HL-60 (cell line): ENCODE measurements around the gene PHACTR3.

Source experiments
- DNase-seq, 2 experiments: peaks; one replicate each; pipeline ENCODE4 v3.0.0-alpha.2; 2010 to 2020; ENCODE audit warnings: low read depth in 1 of 2, low spot score in 1 of 2
- H3K27ac ChIP-seq: fragments of 250-450 bp; sonication (Bioruptor Pico); replicated peaks from 2 replicates; pipeline ENCODE4 v1.5.1; 2020; ENCODE audit warnings: mild to moderate bottlenecking, moderate library complexity
- H3K27me3 ChIP-seq: fragments of 250-450 bp; sonication (Bioruptor Pico); 2 replicates; pipeline ENCODE4 v1.5.1; 2021; ENCODE audit warnings: mild to moderate bottlenecking, moderate library complexity; ENCODE audit not compliant: insufficient read depth, poor library complexity, severe bottlenecking
- H3K4me3 ChIP-seq: replicated peaks from 2 replicates; pipeline ENCODE4 v1.5.1; 2011; ENCODE audit warnings: mild to moderate bottlenecking, control low read depth, low read length; ENCODE audit not compliant: insufficient read depth
- GABPA ChIP-seq: IDR thresholded peaks from 2 replicates; pipeline ENCODE4 v1.6.1; 2012; ENCODE audit warnings: low read depth
- POLR2AphosphoS5 ChIP-seq: IDR thresholded peaks from 2 replicates; pipeline ENCODE4 v1.6.1; 2012; ENCODE audit warnings: low read depth
- SPI1 ChIP-seq: IDR thresholded peaks from 2 replicates; pipeline ENCODE4 v1.6.1; 2012; ENCODE audit warnings: low read depth, mild to moderate bottlenecking, borderline replicate concordance
- TF ChIP-seq, protein P1 (sequence below): IDR thresholded peaks from one replicate; pipeline ENCODE4 v1.5.1; 2011; ENCODE audit warnings: low read length, control low read depth, inconsistent platforms; ENCODE audit not compliant: insufficient read depth
- TF ChIP-seq, protein P2 (sequence below): IDR thresholded peaks from 2 replicates; pipeline ENCODE4 v1.6.1; 2012; ENCODE audit warnings: low read depth; ENCODE audit not compliant: insufficient replicate concordance

Gene PHACTR3

DNA sequence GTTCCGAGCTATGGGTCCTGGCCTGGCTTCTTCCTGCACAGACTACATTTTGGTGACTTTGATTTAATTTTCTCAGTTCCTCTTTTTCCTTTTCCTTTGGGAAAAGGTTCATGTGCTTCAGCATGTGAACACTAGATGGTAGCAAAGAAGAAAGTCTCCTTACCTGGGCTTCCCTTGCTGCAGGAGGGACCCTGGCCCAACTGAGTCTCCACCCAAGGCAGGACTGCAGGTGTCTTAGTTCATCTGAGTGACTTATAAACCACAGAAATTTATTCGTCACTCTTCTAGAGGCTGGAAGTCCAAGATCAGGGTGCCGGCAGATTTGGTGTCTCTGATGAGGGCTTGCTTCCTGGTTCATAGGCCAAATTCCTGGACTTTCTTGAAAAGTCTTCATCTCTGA, 165.9 kb downstream of the PHACTR3 start:
- Histone ChIP-seq H3K27me3 (no peaks in the 10 kb centered on the region), H3K4me3 (no peak overlapping the region), H3K27ac (no peak overlapping the region)
- DNase-seq: no peak
- no peak for TF ChIP-seq POLR2AphosphoS5
- TF ChIP-seq SPI1: peak; percentile 74
- TF ChIP-seq, protein P1, sequence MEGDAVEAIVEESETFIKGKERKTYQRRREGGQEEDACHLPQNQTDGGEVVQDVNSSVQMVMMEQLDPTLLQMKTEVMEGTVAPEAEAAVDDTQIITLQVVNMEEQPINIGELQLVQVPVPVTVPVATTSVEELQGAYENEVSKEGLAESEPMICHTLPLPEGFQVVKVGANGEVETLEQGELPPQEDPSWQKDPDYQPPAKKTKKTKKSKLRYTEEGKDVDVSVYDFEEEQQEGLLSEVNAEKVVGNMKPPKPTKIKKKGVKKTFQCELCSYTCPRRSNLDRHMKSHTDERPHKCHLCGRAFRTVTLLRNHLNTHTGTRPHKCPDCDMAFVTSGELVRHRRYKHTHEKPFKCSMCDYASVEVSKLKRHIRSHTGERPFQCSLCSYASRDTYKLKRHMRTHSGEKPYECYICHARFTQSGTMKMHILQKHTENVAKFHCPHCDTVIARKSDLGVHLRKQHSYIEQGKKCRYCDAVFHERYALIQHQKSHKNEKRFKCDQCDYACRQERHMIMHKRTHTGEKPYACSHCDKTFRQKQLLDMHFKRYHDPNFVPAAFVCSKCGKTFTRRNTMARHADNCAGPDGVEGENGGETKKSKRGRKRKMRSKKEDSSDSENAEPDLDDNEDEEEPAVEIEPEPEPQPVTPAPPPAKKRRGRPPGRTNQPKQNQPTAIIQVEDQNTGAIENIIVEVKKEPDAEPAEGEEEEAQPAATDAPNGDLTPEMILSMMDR: peak; percentile 15

DNA sequence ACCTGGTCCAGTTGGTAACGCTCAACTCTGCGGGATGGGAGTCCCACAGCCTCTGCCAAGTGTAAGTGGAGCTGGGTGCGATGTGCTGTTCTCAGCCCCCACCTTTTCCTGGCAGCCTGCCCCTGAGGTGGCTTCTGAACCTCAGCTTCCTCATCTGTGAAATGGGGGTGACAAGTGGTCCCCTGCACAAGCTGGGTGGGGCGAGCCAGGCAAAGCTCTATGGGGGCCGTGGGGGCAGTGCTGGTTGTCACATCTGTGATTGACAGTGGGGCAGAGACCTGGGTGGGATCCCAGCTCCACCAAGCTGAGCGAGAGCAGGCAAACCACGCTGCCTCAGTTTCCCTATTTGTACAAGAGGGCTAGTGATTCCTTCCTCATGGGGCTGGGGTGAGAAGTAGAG, 166.5 kb downstream of the PHACTR3 start:
- no peak for DNase-seq
- H3K27ac ChIP-seq: no peak overlapping the region
- H3K27me3 ChIP-seq: no peaks in the 10 kb centered on the region
- H3K4me3 ChIP-seq: no peak overlapping the region
- TF ChIP-seq GABPA (no peak), POLR2AphosphoS5 (no peak)

DNA sequence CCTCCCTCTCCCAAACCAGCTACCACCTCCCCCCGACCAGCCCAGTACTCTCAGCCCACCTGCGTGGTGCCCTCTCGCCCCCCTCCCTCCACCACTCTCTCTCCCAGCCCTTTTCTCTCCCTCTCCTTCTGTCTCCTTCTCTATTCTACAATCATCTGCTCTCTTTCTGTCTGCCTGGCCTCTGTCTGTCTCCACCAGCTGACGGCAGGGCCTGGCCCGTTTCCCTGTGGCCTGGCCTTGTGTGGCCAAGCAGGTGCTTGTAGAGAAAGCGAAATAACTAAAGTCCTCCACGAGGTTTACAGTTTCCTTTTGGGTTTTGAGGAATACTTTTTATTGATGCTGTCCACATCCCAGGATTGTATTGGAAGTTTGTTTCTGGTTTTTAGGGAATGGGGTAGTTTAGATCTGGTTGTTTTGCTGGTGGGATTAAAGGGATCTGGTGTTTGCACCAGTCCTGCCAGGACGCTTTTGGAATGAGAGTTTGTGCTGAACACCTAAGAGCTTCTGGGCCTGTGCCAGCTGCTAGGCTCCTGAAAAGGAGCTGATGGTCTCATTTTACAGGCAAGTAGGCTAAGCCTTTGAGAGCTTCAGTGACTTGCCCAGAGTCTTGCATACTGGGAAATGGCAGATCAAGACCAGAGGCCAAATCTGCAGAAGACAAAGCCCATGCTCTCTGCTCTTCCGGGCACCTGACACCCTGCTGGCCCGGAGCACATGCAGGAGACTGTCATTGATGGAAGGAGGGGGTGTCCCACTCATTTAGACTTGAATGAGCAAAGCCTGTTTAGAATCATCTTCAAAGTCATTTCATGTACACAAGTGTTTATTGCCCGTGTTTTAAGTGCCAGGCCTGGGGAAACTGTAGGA, 167.4 kb downstream of the PHACTR3 start:
- TF ChIP-seq GABPA: no peak
- TF ChIP-seq POLR2AphosphoS5: no peak
- TF ChIP-seq, protein P1: no peak
- no peak for TF ChIP-seq SPI1
- TF ChIP-seq, protein P2, sequence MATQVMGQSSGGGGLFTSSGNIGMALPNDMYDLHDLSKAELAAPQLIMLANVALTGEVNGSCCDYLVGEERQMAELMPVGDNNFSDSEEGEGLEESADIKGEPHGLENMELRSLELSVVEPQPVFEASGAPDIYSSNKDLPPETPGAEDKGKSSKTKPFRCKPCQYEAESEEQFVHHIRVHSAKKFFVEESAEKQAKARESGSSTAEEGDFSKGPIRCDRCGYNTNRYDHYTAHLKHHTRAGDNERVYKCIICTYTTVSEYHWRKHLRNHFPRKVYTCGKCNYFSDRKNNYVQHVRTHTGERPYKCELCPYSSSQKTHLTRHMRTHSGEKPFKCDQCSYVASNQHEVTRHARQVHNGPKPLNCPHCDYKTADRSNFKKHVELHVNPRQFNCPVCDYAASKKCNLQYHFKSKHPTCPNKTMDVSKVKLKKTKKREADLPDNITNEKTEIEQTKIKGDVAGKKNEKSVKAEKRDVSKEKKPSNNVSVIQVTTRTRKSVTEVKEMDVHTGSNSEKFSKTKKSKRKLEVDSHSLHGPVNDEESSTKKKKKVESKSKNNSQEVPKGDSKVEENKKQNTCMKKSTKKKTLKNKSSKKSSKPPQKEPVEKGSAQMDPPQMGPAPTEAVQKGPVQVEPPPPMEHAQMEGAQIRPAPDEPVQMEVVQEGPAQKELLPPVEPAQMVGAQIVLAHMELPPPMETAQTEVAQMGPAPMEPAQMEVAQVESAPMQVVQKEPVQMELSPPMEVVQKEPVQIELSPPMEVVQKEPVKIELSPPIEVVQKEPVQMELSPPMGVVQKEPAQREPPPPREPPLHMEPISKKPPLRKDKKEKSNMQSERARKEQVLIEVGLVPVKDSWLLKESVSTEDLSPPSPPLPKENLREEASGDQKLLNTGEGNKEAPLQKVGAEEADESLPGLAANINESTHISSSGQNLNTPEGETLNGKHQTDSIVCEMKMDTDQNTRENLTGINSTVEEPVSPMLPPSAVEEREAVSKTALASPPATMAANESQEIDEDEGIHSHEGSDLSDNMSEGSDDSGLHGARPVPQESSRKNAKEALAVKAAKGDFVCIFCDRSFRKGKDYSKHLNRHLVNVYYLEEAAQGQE: no peak
- H3K4me3 ChIP-seq: no peak overlapping the region
- no peaks in the 10 kb centered on the region for H3K27me3 ChIP-seq
- no peak for DNase-seq
- H3K27ac ChIP-seq: no peak overlapping the region

DNA sequence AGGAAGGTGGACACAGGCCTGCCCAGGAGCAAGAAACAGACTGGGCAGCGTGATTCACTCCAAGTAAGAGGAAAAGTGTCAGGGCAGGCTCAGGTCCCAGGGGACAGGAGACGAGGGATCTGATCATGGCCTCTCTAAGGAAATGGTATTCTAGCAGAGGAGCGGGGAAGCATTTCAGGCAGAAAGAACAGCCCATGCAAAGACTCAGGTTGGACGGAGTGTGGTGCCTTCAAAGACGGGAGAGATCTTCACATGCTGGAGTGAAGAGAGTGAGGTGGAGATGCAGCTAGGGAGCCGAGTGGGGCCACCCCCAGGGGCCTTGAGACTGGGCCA, 168.0 kb downstream of the PHACTR3 start:
- Histone ChIP-seq H3K27me3 (no peaks in the 10 kb centered on the region), H3K27ac (no peak overlapping the region), H3K4me3 (no peak overlapping the region)
- no peak for TF ChIP-seq GABPA
- TF ChIP-seq, protein P2: no peak
- TF ChIP-seq SPI1: no peak
- TF ChIP-seq POLR2AphosphoS5: no peak
- TF ChIP-seq, protein P1: no peak
- DNase-seq: no peak
